GM19467 (cell line): ENCODE measurements around the gene AP3S2.
"Not testable (repeated sequence)": the region's sequence is repeated elsewhere in the genome, so short reads cannot be mapped to it uniquely, and the experiment has no call there.

ENCODE experiments used
- ATAC-seq: cut with Tn5 transposase; IDR thresholded peaks from one replicate; pipeline ENCODE4 v1.9.1; 2021; ENCODE audit warnings: mild to moderate bottlenecking, moderate library complexity; ENCODE audit not compliant: unreplicated experiment

The AP3S2 gene

DNA sequence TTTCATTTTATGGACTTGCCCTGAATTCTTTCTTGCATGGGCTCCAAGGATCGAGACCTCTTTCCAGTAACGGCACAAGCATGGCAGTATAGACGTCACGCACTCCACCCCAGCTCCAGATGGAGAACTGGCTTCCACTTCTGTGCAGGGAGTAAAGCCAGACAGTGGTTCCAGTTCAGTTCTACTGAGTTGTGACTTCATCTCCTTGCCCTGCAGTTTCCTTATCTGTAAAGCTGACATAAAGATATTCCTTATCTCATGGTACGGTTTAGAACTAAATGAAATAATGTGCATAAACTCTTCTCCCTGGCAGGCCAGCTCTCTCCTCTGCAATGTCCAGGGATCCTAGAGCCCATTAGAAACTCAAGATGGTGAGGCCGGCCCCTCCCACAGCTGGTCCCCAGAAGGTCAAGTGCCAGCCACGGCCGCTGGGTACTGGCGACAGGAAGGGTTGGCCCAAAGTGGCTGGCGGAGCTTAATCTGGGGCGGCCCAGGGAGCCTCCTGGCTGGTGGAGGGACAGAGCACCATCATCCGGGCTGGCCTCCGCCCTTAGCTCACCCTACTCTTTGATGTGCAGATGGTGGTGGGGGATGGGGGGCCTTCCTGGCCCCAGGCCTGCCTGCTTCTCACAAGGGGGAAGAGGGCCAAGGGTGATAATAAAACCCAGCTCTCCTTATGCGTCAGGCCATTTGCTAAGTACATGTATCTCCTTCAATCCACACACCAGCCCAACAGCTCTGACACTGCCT is 110.5 kb downstream of the AP3S2 start:
- ATAC-seq, result no peak

- not testable (repeated sequence) for ATAC-seq
Measured at GRCh38 chr15:89782619-89782950, 111.2 kb downstream of the AP3S2 start.

DNA sequence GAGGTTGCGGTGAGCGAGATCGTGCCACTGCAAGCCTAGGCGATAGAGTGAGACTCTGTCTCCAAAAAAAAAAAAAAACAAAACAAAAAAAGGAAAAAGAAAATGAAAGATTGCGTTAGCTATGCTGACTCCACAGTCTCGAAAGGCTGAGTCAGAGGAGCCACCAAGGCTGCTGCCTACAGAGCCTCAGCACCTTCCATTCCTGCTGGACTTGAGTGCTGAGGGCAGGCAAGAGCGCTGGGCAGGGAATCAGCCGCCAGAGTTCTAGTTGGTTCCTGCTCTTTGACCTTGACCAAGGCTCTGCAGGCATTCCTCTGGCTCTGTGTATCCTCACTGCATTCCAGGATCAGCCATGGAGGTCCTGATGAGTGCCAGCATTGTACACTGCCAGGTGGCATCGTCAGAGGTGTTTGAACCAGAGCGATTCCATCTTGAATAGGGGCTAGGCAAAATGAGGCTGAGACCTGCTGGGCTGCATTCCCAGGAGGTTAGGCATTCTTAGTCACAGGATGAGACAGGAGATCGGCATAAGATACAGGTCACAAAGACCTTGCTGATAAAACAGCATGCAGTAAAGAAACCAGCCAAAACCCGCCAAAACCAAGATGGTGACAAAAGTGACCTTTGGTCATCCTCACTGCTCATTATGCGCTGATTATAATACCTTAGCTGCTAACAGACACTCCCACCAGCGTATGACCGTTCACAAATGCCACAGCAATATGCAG is 111.7 kb downstream of the AP3S2 start:
- ATAC-seq, result no peak

DNA sequence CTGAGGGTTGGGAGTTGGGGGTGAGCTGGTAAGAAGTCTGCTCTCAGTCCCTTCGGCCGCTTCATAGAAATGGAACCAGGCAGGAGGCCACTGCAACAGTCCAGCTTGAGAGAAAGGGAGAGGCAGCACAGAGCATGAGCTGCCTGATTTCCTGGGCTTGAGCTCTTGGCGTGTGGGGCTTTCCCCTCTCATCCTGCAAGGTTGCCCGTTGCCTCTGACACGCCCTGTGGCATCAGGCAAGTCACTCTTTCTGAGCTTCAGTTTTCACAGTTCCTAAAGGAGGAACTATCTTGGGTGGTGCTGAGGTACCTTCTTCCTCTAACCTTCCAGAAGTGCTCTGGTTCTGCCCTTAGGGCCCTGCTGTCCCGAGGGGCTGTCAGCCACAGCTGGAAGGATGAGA is 112.7 kb downstream of the AP3S2 start:
- no peak for ATAC-seq

- no peak for ATAC-seq
Measured at GRCh38 chr15:89780601-89781000, 113.2 kb downstream of the AP3S2 start.
